Thoracic aorta (tissue), 2 donors: ENCODE measurements around the gene FBLN2. TPM values are rescaled to one million over a fixed set of nuclear protein-coding genes. Genes with fewer than 3 reads are reported as not detected.

Experiments
- ATAC-seq: fragments of 150-250 bp; one replicate; pipeline ENCODE4 v1.8.0; 2017; ENCODE audit warnings: low read depth; ENCODE audit not compliant: insufficient number of reproducible peaks, low FRiP score
- DNase-seq: peaks from one replicate; pipeline ENCODE4 v3.0.0-alpha.2; 2020; ENCODE audit warnings: low spot score
- H3K27ac ChIP-seq, 2 donors: fragments of 200-600 bp; sonication (generic); 1 replicate in 1 of 2; 2 replicates in 1 of 2; pipeline ENCODE4 v1.5.1; 2016; ENCODE audit warnings: mild to moderate bottlenecking in 2 of 2, moderate library complexity in 2 of 2
- H3K27me3 ChIP-seq: fragments of 200-600 bp; sonication (generic); replicated peaks from 2 replicates; pipeline ENCODE4 v1.6.0; 2016; ENCODE audit warnings: mild to moderate bottlenecking; ENCODE audit not compliant: insufficient read depth
- H3K36me3 ChIP-seq: fragments of 200-600 bp; sonication (generic); one replicate; pipeline ENCODE4 v1.5.1; 2016
- H3K4me1 ChIP-seq, 2 donors: fragments of 200-600 bp; sonication (generic); 1 replicate in 1 of 2; 2 replicates in 1 of 2; pipeline versions ENCODE4 v1.5.1 to v1.6.0; 2016; ENCODE audit warnings: low read depth in 2 of 2, mild to moderate bottlenecking in 1 of 2; ENCODE audit not compliant: control insufficient read depth in 1 of 2
- H3K4me3 ChIP-seq: fragments of 200-600 bp; sonication (generic); 2 replicates; pipeline ENCODE4 v1.5.1; 2016; ENCODE audit warnings: mild to moderate bottlenecking
- H3K9me3 ChIP-seq: fragments of 200-600 bp; sonication (generic); 2 replicates; pipeline ENCODE4 v1.5.1; 2016
- total RNA-seq, 2 donors: library from RNA; depleted of rRNA; stranded (reverse); fragments of >200 nt; gene quantifications; one replicate each; pipeline versions ENCODE4 v1.1.0 to v1.2.3, GENCODE V29; 2016
- TF ChIP-seq, protein P1 (sequence below): fragments of 200-600 bp; sonication (generic); IDR thresholded peaks from one replicate; pipeline ENCODE4 v1.5.1; 2019; ENCODE audit warnings: antibody characterized with exemption

FBLN2 gene
- total RNA-seq, 2 donors from 2014 or later = 233 to 328 TPM

DNA sequence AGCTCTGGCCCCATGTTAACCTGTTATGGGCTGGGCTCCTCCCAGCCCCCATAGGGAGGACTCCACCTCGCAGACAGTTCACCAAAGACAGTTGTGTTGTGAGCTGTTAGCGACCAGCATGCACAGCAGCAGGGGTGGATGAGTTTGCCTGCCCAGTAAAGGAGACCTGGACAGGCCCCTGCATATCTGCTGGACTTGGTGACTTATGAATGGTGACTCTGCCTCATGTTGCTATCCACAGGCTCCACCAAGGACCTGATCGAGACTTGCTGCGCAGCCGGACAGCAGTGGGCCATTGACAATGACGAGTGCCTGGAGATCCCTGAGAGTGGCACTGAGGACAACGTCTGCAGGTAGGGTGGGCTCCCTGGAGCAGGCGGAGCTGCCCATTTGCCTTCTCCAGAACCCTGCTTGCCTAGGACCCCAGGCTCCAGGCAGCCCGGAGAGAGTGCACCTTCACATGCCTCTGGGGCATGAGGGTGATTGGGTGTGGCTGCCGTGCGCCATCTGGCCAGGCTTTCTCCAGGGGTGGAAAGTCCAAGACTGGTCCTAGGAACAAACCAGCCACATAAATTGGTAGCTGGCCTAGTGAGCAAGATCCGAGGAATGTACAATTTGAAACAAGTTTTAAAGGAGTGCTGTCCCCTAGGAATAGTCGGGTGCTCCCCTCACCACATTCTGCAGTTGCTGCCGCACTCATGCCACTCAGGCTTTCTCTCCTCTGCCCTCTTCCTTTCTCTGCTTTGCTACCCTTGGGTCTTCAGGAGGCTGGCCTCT is 59.1 kb downstream of the FBLN2 start:
- H3K4me3 ChIP-seq = no peak overlapping the region
- no peaks in the 10 kb centered on the region for H3K9me3 ChIP-seq
- H3K27ac ChIP-seq = no peak overlapping the region
- TF ChIP-seq, protein P1, sequence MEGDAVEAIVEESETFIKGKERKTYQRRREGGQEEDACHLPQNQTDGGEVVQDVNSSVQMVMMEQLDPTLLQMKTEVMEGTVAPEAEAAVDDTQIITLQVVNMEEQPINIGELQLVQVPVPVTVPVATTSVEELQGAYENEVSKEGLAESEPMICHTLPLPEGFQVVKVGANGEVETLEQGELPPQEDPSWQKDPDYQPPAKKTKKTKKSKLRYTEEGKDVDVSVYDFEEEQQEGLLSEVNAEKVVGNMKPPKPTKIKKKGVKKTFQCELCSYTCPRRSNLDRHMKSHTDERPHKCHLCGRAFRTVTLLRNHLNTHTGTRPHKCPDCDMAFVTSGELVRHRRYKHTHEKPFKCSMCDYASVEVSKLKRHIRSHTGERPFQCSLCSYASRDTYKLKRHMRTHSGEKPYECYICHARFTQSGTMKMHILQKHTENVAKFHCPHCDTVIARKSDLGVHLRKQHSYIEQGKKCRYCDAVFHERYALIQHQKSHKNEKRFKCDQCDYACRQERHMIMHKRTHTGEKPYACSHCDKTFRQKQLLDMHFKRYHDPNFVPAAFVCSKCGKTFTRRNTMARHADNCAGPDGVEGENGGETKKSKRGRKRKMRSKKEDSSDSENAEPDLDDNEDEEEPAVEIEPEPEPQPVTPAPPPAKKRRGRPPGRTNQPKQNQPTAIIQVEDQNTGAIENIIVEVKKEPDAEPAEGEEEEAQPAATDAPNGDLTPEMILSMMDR = no peak
- H3K4me1 ChIP-seq = no peaks in the 10 kb centered on the region
- no peaks in the 10 kb centered on the region for H3K36me3 ChIP-seq
- ATAC-seq = no peak
- no peaks in the 10 kb centered on the region for H3K27me3 ChIP-seq
- DNase-seq = no peak

DNA sequence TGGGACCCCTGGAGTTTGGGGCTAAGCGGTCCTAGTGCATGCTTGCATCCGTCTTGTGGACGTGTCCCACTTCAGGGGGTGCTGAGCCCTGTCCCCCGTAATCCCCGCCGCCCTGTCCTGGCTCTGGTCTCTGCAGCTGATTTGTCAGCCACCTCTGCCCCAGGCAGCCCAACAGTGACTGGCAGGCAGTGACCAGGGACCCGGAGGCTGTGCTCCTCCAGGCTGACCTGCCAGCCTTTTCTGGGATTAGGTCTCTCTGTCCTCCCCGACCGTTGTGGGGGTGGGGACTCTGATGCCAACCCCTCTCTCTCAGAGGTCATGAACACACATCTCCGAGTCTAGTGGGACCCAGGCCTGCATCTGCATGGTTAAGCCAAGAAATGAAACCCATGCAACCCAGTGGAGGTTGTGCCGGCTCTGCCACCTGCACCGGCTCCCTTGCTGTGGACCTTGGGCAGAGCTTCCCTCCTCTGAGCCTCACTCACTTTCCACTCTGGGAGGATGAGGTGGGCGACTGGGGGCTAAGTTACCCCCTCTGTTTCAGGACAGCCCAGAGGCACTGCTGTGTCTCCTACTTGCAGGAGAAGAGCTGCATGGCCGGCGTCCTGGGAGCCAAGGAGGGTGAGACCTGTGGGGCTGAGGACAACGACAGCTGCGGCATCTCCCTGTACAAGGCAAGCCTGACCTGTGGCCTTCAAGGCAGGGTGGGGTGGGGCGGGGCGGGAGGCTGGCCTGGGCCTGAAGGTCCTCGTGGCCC is 60.2 kb downstream of the FBLN2 start:
- Histone ChIP-seq H3K36me3 (no peaks in the 10 kb centered on the region), H3K9me3 (no peaks in the 10 kb centered on the region), H3K27me3 (no peaks in the 10 kb centered on the region), H3K4me3 (no peak overlapping the region), H3K4me1 (no peaks in the 10 kb centered on the region), H3K27ac (no peak overlapping the region)
- DNase-seq = no peak
- no peak for ATAC-seq
- TF ChIP-seq, protein P1 = no peak

DNA sequence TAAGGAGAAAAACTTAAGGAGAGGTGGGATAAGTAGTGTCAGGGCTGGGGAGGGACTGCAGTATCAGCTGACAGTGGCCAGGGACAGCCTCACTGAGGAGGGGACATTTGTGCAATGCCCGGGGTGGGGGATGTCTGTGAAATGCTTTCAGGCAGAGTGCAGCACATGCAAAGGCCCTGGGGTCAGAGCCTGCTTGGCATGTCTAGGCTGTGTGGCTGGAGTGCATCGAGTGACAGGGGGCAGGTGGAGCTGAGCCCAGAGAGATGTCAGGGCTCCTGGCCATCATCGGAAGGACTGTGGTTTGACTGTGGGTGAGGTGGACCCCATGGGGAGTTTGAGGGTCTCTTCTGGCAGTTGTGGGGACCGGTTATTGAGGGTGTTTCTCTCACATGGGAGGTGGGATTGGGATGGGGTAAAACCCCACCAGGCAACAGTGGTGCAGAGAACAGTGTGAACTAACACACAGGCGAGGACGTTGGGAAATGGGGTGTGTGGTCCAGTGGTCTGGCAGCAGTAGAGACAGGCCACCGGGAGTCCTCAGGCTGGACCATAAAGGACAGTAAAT is 61.2 kb downstream of the FBLN2 start:
- H3K4me3 ChIP-seq = no peak overlapping the region

DNA sequence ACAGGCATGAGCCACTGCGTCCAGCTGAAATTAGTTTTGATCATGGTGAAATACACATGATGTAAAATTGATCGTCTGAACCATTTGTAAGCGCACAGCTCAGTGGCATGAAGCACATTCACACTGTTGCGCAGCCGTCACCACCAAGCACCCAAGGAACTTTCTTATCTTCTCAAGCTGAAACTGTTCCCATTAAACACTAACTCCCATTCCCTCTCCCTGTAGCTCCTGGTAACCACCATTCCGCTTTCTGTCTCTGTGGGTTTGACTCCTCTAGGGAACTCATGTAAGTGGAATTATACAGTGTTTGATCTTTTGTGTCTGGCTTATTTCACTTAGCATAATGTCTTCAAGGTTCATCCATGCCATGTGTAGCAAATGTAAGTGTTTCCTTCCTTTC is 62.3 kb downstream of the FBLN2 start:
- no peaks in the 10 kb centered on the region for H3K9me3 ChIP-seq
- DNase-seq = no peak
- no peak overlapping the region for H3K27ac ChIP-seq
- TF ChIP-seq, protein P1 = no peak
- no peak for ATAC-seq
- no peaks in the 10 kb centered on the region for H3K27me3 ChIP-seq
- H3K4me1 ChIP-seq = no peaks in the 10 kb centered on the region
- no peak overlapping the region for H3K4me3 ChIP-seq
- no peaks in the 10 kb centered on the region for H3K36me3 ChIP-seq

More for the DNA sequence above, 61.2 kb downstream of the FBLN2 start:
- TF ChIP-seq, protein P1 = no peak
- Histone ChIP-seq H3K9me3 (no peaks in the 10 kb centered on the region), H3K27ac (no peak overlapping the region), H3K36me3 (no peaks in the 10 kb centered on the region), H3K27me3 (no peaks in the 10 kb centered on the region), H3K4me1 (no peaks in the 10 kb centered on the region)
- ATAC-seq (no peak), DNase-seq (no peak)

DNA sequence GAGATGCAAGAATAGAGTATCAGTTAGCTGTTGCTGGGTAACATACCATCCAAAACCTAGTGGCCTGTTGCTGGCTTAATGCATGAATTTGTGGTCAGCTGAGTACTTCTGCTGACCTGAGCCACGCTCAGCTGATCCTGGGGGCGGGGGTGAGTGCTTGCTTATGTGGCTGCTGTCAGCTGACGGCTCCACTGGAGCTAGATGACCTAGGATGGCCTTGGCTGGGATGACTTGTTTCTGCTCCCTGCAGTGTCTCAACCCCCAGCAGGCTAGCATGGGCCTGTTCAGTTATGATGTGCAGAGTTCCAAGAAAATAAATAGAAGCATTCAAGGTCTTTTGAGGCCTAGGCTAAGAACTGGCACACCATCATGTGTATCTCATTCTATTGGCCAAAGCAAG is 63.9 kb downstream of the FBLN2 start:
- no peaks in the 10 kb centered on the region for H3K4me1 ChIP-seq
- H3K4me3 ChIP-seq = no peak overlapping the region

More for the DNA sequence above, 63.9 kb downstream of the FBLN2 start:
- H3K9me3 ChIP-seq = no peaks in the 10 kb centered on the region
- no peaks in the 10 kb centered on the region for H3K27me3 ChIP-seq
- no peaks in the 10 kb centered on the region for H3K36me3 ChIP-seq
- ATAC-seq (no peak), DNase-seq (peak; percentile 18)
- TF ChIP-seq, protein P1 = no peak
- H3K27ac ChIP-seq = no peak overlapping the region
